NAMALWA (cell line): ENCODE measurements around the gene SDHA.

Experiments used
- DNase-seq: peaks from one replicate; pipeline ENCODE4 v3.0.0-alpha.2; 2015; ENCODE audit warnings: low spot score

The SDHA gene

DNA sequence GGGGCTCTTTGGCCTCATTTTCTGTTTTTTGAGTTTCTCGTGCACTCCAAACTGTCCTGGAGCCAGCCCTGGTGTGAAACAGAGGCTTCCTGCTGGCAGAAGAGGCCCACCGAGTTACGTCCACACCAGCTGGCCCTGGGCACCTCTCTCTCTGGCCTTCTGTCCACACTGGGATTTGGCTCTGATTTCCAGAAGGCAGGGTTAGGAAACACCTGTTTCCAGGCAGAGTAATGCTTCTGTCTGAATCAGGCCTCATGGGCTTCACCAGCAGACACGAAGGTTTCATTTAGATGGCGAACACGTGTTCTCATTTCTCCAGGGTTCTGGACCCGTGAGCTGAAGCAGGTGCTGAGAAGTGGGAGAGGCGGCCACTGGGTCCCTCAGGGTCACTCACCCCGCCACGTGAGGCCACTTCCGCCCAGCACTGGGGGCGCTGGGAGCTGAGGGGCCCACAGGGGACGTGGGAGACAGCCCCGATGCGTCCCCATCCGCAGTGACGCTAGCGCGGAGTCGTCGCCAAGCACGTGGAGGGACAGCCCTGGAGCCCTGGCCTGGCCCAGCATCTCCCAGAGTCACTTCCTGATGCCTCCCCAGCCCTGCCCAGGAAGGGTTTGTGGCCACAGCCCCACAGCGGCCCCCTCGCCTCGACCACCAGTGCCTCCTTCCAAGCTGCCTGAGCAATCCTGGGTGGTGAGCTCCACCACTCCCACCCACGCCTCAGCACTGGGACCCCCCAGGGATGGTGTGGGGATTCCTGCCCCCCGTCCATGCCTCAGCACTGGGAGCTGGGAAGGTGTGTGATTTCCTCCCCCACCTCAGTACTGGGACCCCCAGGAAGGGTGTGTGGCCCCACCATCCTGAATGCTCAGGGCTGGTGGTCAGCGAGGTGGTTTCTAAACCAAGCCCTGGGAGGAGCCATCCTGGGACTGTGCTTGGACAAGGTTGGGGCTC, 31.8 kb upstream of the SDHA start:
- no peak for DNase-seq

- DNase-seq = no peak
These were observed 31.1 kb upstream of the SDHA start for GRCh38 chr5:187042-187431.

GRCh38 chr5:187617-188451, 30.3 kb upstream of the SDHA start:
- no peak for DNase-seq

DNA sequence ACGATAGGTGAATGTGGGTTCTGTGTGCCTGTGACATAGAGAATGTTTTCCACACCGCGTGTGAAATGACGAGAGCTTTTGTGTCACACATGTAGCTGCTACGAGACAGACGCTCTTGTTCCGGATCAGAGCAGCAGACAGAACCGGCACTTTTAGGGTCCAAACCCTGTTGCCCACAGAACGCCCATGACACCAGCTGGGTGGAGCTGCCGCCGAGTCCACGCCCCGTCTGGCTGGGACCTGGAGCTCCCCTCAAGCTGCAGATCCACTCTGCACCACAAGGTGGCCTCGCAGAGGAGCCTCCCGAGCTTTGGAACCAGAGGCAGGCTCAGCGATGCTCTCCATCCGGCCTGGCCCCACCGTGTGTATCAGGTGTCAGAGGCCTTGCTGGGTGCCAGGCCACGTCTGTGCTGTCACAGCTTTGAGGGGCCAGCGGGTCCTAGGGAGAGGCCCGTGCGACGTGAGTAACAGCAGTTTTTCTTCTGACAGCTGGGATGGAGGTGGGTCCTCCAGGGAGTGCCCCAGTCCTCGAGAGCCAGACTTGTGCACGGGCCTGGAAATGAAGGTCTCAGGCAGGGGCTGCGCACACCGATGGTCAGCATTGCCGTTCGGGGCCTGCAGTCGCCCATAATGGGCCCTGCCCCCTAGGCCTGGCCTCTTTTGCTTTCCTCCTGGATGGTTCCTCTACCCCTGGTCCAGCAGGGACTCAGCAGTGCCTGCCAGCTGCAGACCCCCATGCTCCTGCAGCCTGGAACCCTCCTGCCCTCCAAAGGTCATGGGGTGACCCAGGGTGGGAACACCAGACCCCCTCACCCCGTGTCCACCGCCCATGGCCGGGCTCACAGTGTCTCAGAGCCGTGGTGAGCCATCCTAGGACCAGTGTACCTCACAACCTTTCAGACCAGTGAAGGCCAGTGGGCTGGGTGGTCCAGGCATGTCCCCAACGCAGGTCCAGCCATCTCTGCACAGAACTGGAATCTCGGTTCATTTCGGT, 29.3 kb upstream of the SDHA start:
- peak; percentile 99 for DNase-seq

DNA sequence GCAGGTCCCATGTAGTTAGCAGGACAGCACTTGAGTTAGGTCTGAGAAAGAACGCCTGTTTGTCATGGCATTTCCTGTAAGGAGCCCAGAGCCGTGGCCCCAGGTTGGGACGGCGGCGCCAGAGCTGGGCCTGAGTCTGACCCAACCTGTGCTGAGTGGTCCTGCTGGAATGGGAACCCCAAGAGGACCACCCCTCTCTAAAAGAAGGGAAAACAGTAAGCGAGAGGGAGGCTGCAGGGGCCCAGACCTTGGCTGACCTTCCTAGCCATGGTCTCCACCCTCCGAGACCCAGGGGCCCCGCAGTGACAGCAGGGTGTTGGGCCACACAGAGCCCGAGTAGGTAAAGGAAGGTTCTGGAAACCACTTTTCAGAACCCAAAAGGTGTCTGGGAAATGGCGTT, 28.6 kb upstream of the SDHA start:
- DNase-seq = no peak

- no peak for DNase-seq
These were observed 28.1 kb upstream of the SDHA start for GRCh38 chr5:189976-190365.

- peak; percentile 62 for DNase-seq
These were observed 27.6 kb upstream of the SDHA start for GRCh38 chr5:190366-191035.

- peak; percentile 97 for DNase-seq
These were observed 26.8 kb upstream of the SDHA start, which contains the start of gene LRRC14B for GRCh38 chr5:191036-191948. Gene LRRC14B (plus strand): TSS chr5:191495. CDS start chr5:191539, 44 bp downstream.

GRCh38 chr5:191949-192690, 26.0 kb upstream of the SDHA start:
- DNase-seq = no peak

GRCh38 chr5:192691-192969, 25.5 kb upstream of the SDHA start:
- peak; percentile 34 for DNase-seq

DNA sequence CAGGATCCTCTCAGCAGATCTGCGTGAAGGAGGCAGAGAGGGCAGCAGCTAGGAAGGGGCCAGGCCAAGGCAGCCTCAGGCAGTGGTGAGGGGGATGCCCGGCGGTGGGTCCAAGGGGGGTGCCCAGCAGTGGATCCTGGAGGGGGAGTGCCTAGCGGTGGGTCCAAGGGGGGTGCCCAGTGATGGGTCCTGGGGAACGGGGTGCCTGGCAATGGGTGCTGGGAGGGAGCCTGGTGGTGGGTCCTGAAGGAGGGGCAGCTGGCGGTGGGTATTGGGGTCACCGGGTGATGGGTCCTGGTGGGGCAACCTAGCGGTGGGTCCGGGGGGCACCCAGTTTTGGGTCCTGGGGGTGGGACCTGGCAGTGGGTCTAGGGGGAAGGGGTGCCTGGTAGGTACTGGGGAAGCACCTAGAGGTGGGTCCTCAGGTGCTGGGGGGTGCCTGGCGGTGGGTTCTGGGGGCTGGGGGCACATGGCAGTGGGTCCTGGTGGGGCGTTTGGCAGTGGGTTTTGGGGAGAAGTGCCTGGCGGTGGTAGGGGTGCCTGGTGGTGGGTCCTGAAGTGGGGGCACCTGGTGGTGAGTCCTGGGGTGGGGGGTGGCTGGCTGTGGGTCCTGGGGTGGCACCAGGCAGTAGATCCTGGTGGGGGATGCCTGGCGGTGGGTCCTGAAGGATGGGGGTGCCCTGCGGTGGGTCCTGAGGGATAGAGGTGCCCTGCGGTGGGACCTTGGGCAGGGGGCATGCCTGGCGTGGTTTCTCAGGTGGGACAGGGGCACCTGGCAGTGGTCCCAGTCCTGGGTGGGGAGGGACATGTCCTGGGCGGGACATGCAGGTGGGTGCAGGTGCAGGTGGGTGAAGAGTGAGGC, 24.9 kb upstream of the SDHA start:
- no peak for DNase-seq

DNA sequence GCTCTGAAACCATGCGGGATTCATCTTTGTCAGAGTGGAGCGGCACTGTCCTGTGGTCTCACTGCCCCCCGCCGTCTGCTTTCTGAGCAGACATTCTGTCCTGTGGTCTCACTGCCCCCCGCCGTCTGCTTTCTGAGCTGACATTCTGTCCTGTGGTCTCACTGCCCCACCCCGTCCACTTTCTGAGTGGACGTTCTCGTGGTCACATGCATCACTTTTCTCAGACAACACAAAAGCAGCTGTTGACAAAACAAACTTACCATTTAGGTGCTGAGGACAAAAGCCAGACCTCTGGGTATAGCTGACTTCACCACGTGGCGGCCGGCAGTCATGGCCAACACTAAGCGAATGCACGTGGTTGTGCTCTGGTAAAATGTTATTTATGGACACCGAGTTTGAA, 24.0 kb upstream of the SDHA start:
- no peak for DNase-seq

DNA sequence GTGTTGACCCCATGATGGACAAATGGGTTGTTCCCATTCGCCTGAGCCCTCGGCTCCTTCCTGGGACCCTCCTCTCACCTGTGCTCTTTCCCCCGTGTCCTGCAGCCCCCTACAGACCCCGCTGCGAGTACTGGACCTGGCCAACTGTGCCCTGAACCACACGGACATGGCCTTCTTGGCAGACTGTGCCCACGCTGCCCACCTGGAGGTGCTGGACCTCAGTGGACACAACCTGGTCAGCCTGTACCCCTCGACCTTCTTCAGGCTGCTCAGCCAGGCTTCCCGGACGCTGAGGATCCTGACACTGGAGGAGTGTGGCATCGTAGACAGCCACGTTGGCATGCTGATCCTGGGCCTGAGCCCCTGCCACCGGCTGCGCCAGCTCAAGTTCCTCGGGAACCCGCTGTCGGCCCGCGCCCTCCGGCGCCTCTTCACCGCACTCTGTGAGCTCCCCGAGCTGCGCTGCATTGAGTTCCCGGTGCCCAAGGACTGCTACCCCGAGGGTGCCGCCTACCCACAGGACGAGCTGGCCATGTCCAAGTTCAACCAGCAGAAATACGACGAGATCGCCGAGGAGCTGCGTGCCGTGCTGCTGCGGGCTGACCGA, 23.4 kb upstream of the SDHA start:
- no peak for DNase-seq

- DNase-seq = peak; percentile 36
These were observed 22.5 kb upstream of the SDHA start for GRCh38 chr5:195401-196160.

DNA sequence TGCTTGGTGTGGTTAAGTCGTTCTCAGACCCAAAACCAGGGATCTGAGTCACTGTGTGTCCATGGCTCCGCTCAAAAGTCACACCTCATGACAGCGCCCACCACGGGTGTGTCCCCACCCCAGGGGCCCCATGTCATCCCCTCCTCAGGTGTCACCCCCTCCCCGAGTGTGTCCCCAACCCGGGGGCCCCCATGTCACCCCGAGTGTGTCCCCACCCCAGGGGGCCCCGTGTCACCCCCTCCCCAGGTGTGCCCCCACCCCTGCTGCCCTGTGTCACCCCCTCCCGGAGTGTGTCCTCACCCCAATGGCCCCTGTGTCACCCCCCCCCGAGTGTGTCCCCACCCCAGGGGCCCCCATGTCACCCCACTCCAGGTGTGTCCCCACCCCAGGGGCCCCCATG, 21.8 kb upstream of the SDHA start:
- DNase-seq = no peak

- peak; percentile 36 for DNase-seq
These were observed 21.1 kb upstream of the SDHA start for GRCh38 chr5:197031-197430.

GRCh38 chr5:197892-198489, 20.1 kb upstream of the SDHA start:
- no peak for DNase-seq
